OCI-LY1 (cell line): ENCODE results near the gene MACROD2.

Source experiments
- CTCF ChIP-seq: fragments of 200-600 bp; sonication (generic), shearing (Covaris generic); IDR thresholded peaks from 2 replicates; pipeline ENCODE4 v1.5.1; 2017; ENCODE audit warnings: mild to moderate bottlenecking, antibody characterized with exemption, low read length, moderate library complexity, mixed read lengths
- EZH2 ChIP-seq: fragments of 200-600 bp; sonication (generic), shearing (Covaris generic); IDR thresholded peaks from 2 replicates; pipeline ENCODE4 v1.8.0; 2017; ENCODE audit warnings: borderline replicate concordance, mixed run types, mild to moderate bottlenecking, antibody characterized with exemption, low read length, moderate library complexity, mixed read lengths

- TF ChIP-seq CTCF = no peak
- TF ChIP-seq EZH2 = no peak
These were observed 785.2 kb downstream of the MACROD2 start for GRCh38 chr20:14780508-14780907.
